NT2/D1 (cell line): ENCODE data around the gene DAPK1.

ENCODE experiments used
- SUZ12 ChIP-seq: IDR thresholded peaks from 2 replicates; pipeline ENCODE4 v1.6.1; 2011; ENCODE audit not compliant: insufficient read length, insufficient read depth; ENCODE audit errors: extremely low read depth
- YY1 ChIP-seq: IDR thresholded peaks from 2 replicates; pipeline ENCODE4 v1.6.1; 2011; ENCODE audit not compliant: insufficient read length, insufficient read depth
- ZNF274 ChIP-seq: IDR thresholded peaks from 2 replicates; pipeline ENCODE4 v1.6.1; 2011; ENCODE audit warnings: mild to moderate bottlenecking, low read depth, low read length

DNA sequence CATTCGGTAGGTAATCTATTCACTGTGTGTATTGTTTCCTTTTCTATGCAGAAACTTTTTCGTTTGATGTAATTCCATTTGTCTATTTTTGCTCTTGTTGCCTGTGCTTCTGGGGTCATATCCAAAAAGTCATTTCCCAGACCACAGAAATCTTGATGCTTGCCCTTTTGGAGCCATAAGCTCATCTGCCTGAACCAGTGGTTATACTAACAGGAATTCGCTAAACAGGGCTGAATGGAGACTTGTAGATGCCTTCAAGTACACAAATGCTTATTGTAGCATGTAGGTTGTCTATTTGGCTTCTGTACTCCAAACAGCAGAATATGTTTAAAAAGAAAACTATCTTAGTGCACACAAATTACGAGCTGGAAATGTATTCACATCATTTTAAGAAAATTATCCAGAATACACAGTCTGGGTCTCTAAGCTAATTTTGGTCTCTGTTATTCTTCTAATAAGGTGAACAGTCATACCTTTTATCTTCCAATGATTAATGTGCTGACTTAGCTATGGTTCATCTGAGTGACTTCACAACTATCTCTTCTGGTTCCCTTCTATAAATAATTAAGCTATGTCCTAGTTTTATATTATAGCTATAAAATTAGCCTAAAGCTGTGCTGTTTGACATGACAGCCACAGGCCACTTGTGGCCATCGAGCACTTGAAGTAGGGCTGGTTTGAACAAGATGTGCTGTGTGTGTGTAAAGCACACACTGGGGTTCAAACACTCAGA lies 87.6 kb downstream of the DAPK1 start:
- no peak for TF ChIP-seq SUZ12
- no peak for TF ChIP-seq YY1
- TF ChIP-seq ZNF274, result no peak
